Glomerular visceral epithelial cell (primary cell): ENCODE results near the gene PTPN21.
"Not testable (repeated sequence)": the region's sequence is repeated elsewhere in the genome, so short reads cannot be mapped to it uniquely, and the experiment has no call there.

ENCODE experiments used
- DNase-seq: peaks from one replicate; pipeline ENCODE4 v3.0.0-alpha.2; 2016; ENCODE audit errors: extremely low spot score

The PTPN21 gene

GRCh38 chr14:88551980-88552431 lies 2.8 kb downstream of the PTPN21 start:
- DNase-seq: no peak

- peak; percentile 84 for DNase-seq
These were observed 3.5 kb downstream of the PTPN21 start for GRCh38 chr14:88551094-88551870.

DNA sequence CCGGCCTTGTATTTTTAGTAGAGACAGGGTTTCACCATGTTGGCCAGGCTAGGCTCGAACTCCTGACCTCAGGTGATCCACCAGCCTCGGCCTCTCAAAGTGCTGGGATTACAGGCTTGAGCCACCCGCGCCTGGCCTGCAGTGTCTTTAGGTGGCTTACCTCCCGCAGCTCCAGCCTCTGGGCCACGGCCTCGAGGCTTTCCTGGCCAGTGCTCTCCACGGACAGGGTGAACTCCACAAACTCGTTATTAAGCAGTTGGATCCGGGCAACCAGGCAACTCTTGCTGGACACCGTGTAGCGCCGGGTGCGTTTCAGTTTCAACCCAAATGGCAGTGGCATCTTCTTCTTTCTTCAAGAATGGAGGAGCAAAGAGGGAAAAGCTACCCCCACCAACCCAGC lies 4.7 kb downstream of the PTPN21 start:
- no peak for DNase-seq

GRCh38 chr14:88547386-88547780 lies 7.4 kb downstream of the PTPN21 start:
- no peak for DNase-seq

DNA sequence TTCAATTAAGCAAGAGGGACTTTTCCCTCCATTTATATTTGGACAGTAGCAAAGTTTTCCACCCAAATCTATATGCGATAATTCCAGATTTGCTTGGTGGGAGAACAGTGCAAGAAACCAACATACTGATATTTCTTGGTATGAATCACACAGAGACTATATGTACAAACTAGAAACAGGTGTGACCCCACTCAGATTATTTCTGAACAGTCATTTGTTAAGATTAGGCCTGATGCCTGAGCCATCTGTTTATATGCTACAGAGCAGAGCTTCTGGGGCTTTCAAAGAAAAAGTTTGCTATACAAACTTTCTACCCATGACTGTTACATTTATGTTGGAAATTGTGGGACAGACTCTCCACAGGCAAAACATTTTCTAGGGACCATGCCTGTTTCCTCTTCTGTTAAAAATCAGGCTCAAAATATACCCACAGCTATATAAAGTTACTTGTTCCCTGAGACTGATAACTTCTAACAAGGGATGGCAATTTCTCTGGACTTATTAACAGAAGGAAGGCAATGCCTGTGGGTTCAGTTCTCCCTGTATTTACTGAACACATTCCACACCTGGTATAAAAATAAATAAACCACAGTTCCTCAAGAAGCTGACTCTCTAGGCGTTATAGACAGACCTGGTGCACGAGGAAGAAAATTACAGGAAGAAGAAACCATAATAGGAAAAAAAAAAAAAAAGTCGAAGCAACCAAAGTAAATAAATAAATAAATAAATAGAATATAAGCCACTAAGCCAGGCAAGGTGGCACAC lies 8.0 kb downstream of the PTPN21 start:
- no peak for DNase-seq

- DNase-seq: no peak
These were observed 9.6 kb downstream of the PTPN21 start for GRCh38 chr14:88545256-88545655.

DNA sequence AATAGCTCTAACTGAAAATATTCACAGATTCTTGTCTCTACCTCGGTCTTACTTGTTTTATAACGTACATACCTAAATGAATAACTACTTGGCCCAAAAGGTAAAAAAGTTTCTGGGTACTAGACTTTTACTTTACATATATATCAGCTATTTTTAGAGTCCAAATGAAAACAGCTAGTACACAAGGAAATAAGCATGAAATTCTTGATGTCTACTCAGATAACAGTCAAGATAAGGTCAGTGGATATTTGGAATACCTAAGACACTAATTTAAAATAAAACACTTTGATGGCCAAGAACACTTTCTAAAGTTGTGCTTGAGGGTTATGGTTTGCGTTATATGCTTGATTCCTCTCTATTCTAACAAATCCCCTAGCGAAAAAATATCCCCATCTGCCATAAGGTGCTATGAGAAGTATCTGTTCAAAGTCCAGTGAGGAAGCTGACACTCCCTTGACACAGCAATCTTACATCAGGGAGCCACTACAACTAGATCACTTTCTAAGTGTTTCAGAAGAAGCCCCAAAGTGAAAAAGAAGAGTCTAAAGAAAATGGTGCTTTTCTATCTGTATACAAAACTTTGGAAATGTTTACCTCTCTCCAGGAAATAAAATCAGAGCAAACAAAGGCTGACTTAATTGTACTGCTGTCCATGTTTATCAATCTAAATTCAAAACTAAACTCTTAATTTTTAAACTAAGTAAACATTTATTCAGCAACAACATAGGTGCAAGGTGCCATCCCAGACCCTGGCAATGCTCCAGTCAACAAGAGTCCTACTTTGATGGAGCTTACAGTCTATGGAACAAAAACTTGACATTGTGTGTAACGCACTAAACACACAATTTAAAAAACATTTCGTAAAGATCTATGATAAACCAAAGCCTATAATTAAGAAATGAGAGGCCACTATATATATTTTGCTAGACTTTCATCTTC lies 11.7 kb downstream of the PTPN21 start:
- DNase-seq: no peak

GRCh38 chr14:88541324-88541723 lies 13.5 kb downstream of the PTPN21 start:
- no peak for DNase-seq

GRCh38 chr14:88535813-88536212 lies 19.0 kb downstream of the PTPN21 start:
- no peak for DNase-seq

- DNase-seq: peak; percentile 11
These were observed 19.7 kb downstream of the PTPN21 start for GRCh38 chr14:88535149-88535548.

GRCh38 chr14:88533064-88533602 lies 21.7 kb downstream of the PTPN21 start:
- no peak for DNase-seq

DNA sequence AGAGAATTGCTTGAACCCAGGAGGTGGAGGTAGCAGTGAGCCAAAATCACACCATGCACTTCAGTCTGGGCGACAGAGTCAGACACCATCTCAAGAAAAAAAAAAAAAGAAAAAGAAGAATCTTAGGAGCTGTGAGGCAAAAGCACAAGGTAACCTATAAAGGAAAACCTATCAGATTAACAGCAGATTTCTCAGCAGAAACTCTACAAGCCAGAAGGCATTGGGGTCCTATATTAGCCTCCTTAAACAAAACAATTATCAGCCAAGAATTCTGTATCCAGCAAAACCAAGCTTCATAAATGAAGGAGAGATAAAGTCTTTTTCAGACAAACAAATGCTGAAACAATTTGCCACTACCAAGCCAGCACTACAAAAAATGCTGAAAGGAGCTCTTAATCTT lies 24.9 kb downstream of the PTPN21 start:
- DNase-seq: not testable (repeated sequence)

DNA sequence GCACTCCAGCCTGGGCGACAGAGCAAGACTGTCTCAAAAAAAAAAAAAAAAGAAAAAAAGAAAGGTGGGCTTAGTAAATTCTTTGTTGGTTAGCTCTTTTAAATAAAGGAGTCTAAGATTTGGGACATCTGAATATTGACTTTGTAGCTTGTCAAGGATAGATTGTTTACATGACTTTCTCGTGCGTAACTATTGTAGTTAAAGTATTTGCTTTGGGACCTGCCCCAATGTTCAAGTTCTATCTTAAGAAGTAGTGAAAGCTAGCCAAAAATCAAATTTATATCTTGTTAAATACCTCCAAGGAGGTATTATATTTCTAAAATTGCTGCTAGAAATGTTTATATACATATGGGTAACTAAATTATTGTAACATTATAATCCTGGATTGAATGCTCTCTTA lies 32.4 kb downstream of the PTPN21 start:
- DNase-seq: no peak

DNA sequence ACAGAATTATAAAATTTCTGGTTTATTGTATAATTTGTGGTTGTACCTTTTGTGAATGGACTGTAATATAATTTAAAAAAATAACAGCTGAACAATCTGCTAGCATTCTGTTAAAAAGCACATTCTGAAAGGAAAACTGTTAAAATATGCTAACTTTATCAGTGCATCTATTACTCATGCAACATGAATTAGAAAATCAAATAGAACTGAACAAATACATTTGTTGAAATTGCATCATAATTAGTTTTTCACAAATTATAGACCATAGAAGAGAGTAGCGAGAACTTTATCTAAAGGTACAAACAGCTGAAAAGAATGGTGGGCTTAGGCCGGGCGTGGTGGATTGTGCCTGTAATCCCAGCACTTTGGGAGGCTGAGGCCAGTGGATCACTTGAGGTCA lies 33.0 kb downstream of the PTPN21 start:
- no peak for DNase-seq

- DNase-seq: no peak
These were observed 34.9 kb downstream of the PTPN21 start for GRCh38 chr14:88519907-88520306.

GRCh38 chr14:88518592-88519512 lies 36.0 kb downstream of the PTPN21 start:
- DNase-seq: peak; percentile 45

DNA sequence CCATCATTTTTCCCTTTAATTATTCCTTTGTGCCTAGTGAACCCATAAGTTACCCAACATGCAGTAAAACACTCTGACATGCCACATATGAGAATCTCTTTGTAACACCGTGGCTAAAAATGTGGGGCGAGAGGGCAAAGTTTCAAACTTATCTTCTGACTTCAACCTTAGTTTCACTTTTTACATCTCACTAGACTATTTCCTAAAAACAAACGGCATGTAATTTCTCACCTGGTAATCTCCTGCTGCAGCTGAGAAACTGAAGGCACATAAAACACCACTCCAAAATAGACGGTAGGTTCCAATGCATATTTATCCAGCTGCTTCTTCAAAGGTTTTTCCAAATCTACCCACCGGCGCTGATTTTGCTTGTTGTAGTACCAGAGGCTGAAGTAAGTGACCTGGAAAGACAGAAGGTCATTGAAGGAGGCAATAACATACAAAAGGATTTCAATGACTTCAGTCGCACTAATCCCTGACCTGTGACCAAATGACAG lies 37.9 kb downstream of the PTPN21 start:
- no peak for DNase-seq

- DNase-seq: no peak
These were observed 39.1 kb downstream of the PTPN21 start for GRCh38 chr14:88515499-88516221.

GRCh38 chr14:88507208-88507607 lies 47.6 kb downstream of the PTPN21 start:
- DNase-seq: no peak

DNA sequence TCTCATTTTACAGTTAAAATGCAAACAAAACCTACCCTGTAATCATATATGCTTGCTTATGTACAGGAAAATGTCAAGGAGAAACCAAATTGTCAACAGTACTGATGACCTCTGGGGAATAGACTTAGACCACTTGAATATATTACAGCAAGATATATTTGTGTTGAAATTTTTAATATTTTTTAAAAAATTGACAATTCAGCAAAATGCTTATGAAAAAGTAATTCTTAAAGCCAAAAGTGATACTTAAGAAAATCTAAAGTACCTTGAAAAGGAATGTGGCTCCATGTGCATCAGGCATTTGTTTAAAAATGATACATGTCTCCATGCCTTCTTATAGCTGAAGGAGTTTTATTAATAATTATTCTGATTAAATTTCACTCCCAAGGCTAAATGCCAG lies 49.2 kb downstream of the PTPN21 start:
- no peak for DNase-seq
